Smooth muscle cell of the pulmonary artery (primary cell): ENCODE results near the gene MRGPRX4. TPM values are rescaled to one million over a fixed set of nuclear protein-coding genes. Genes with fewer than 3 reads are reported as not detected.

Source experiments
- total RNA-seq: library from RNA; depleted of rRNA; stranded (reverse); fragments of >200 nt; gene quantifications from 2 replicates; pipeline ENCODE4 v1.2.3, GENCODE V29; 2014

Gene MRGPRX4
- total RNA-seq, result not detected in 2 replicates

DNA sequence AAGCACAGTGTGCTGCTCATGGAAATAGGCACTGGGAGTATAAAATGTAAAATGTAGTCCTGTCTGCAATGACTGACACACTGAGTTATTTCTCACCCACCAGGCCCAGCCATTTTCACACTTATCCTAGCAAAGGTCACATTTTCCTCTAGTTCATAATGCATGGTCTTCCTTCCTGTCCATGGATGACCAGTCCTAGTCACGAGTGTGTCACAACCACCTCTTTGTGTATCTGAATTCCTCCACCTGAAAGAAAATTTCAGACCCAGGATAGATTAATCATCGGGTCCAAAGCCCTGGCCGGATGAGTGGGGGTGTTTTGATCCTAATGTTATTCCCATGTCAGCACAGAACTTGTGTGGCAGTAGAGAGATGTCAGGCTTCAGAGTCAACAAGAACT, at the start of gene MRGPRX4:
Gene MRGPRX4, plus strand, starts transcription at position 172 of the 400 bp plus-strand sequence. CDS start 420 bp downstream, outside the sequence.

DNA sequence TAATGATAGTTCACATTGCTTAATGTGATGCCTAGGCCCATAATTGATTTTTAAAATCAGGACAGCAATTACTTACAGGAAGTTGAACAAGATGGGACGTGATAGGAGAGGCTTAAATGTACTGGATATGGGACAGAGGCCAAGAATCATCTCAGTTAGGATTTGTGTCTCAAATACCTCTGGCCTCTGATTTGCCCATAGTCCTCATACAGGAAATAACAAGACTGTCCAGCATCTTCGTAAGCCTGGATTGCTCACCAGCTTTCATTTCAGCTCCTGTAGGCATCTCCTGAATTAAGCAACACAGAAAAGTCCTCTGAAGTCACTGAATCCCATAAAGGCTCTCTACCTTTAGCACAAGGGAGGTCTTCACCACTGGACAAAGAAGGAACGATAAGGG, 40.3 kb upstream of the MRGPRX4 start, which contains the start of gene MRGPRX3:
Gene MRGPRX3, plus strand, starts transcription at position 231 of the 400 bp plus-strand sequence. CDS start 4,632 bp downstream, outside the sequence.

Other genes starting within 250 kb of the MRGPRX4 start
- gene SERGEF, start 159.8 kb upstream of the MRGPRX4 start, total RNA-seq, result 22.0 and 22.1 TPM in 2 replicates
- gene TPH1, start 126.6 kb upstream of the MRGPRX4 start, total RNA-seq, result 0.03 and 0.07 TPM in 2 replicates
- 7.1 and 11.1 TPM in 2 replicates for gene SAAL1, start 66.8 kb upstream of the MRGPRX4 start, total RNA-seq
- gene MRGPRX3, start 40.3 kb upstream of the MRGPRX4 start, total RNA-seq, result not detected in 2 replicates
- gene SAA4, start 64.0 kb downstream of the MRGPRX4 start, total RNA-seq, result not detected in 2 replicates
- 0.46 and 40.6 TPM in 2 replicates for gene SAA2, start 75.8 kb downstream of the MRGPRX4 start, total RNA-seq
- 28.7 TPM in 1 of 2 replicates, not detected in the other for gene SAA1, start 93.4 kb downstream of the MRGPRX4 start, total RNA-seq
- 47.5 and 48.2 TPM in 2 replicates for gene HPS5, start 149.3 kb downstream of the MRGPRX4 start, total RNA-seq
- 58.8 and 64.6 TPM in 2 replicates for gene GTF2H1, start 149.7 kb downstream of the MRGPRX4 start, total RNA-seq
- gene LDHA, start 221.7 kb downstream of the MRGPRX4 start, total RNA-seq, result 1,096 and 1,193 TPM in 2 replicates
- gene LDHC, start 239.5 kb downstream of the MRGPRX4 start, total RNA-seq, result not detected in 2 replicates